Left lung (tissue), 10 donors: ENCODE results near the gene JARID2. TPM values are rescaled to one million over a fixed set of nuclear protein-coding genes. Genes with fewer than 3 reads are reported as not detected.
"Not testable (repeated sequence)": the region's sequence is repeated elsewhere in the genome, so short reads cannot be mapped to it uniquely, and the experiment has no call there.

Source experiments
- ATAC-seq: fragments of 200-7000 bp; cut with Tn5 transposase; one replicate; pipeline ENCODE4 v1.9.1; 2020; ENCODE audit warnings: moderate library complexity
- DNase-seq, 4 donors: peaks; one replicate each; pipeline ENCODE4 v3.0.0-alpha.2; 2013 to 2020
- H3K27ac ChIP-seq, 2 donors: fragments of 200-600 bp; sonication (generic) in 1 of 2; one replicate each; pipeline versions ENCODE4 v1.5.0 to v1.8.0; 2020 to 2021
- H3K27me3 ChIP-seq, 2 donors: fragments of 200-600 bp; sonication (generic) in 1 of 2; one replicate each; pipeline versions ENCODE4 v1.5.0 to v1.8.0; 2020 to 2021
- H3K36me3 ChIP-seq, 2 donors: fragments of 200-600 bp; sonication (generic) in 1 of 2; one replicate each; pipeline versions ENCODE4 v1.5.0 to v1.8.0; 2020 to 2021
- H3K4me1 ChIP-seq, 2 donors: fragments of 200-600 bp; one replicate each; pipeline ENCODE4 v1.8.0; 2021
- H3K4me3 ChIP-seq, 2 donors: fragments of 200-600 bp; sonication (generic) in 1 of 2; one replicate each; pipeline versions ENCODE4 v1.5.0 to v1.8.0; 2020 to 2021; ENCODE audit warnings: mild to moderate bottlenecking in 1 of 2
- H3K9me3 ChIP-seq, 2 donors: fragments of 200-600 bp; sonication (generic) in 1 of 2; one replicate each; pipeline versions ENCODE4 v1.5.0 to v1.8.0; 2020 to 2021
- CTCF ChIP-seq, 2 donors: fragments of 200-600 bp; sonication (generic) in 1 of 2; IDR thresholded peaks; one replicate each; pipeline versions ENCODE4 v1.5.0 to v1.8.0; 2021; ENCODE audit warnings: antibody characterized with exemption in 2 of 2
- intact Hi-C, 2 donors: fragments of 100-400 bp; cut with DNase I; formaldehyde crosslinking; loops; one replicate each; pipeline versions ENCODE4 v1.11.2 to v1.14.2; 2022
- polyA plus RNA-seq, 6 donors: library from polyadenylated mRNA; unstranded; fragments of 120-200 nt; gene quantifications; one replicate each; pipeline ENCODE4 v1.2.1, GENCODE V29; 2013; ENCODE audit not compliant: insufficient read length in 6 of 6
- total RNA-seq, 2 donors: library from RNA; stranded (reverse); fragmentation: NEBNext Ultra II Directional; extraction: Animal tissue kit (Norgen Biotek cat#: 25700); gene quantifications; one replicate each; pipeline ENCODE4 v1.2.1, GENCODE V29; 2021
- donor health status: DM: no; HTN: yes; CAD: no.
- donor health status: DM: no; HTN: no; CAD: no.

JARID2 gene
- total and polyA plus RNA-seq, 8 donors: 10.2 to 19.4 (median 17.8) TPM

- H3K9me3 ChIP-seq: peaks cover 0 to 4% of the 10 kb centered on the region in 2 donors
- peaks cover 0 to 78% of the 10 kb centered on the region in 2 donors for H3K4me1 ChIP-seq
- H3K4me3 ChIP-seq: no peak overlapping the region
- ATAC-seq: no peak
- DNase-seq: no peak
- TF ChIP-seq CTCF (IDR thresholded peaks at IDR 0.05): no peak
- intact Hi-C loops: no loop called here
- peak overlapping the region; percentile 17 to 63 for H3K27ac ChIP-seq
- no peaks in the 10 kb centered on the region for H3K27me3 ChIP-seq
- peaks cover 0 to 4% of the 10 kb centered on the region in 2 donors for H3K36me3 ChIP-seq
Observed at GRCh38 chr6:15538766-15539495, 293.1 kb downstream of the JARID2 start.

- Histone ChIP-seq H3K36me3 (peaks cover 0 to 4% of the 10 kb centered on the region in 2 donors), H3K4me3 (no peak overlapping the region), H3K27me3 (no peaks in the 10 kb centered on the region), H3K9me3 (peaks cover 0 to 11% of the 10 kb centered on the region in 2 donors), H3K4me1 (peaks cover 0 to 73% of the 10 kb centered on the region in 2 donors), H3K27ac (peak overlapping the region; percentile 17 to 63)
- intact Hi-C loops: no loop called here
- no peak for TF ChIP-seq CTCF (IDR thresholded peaks at IDR 0.05)
- ATAC-seq (peak; percentile 79), DNase-seq (peak in 1 of 4 donors; percentile 9)
Observed at GRCh38 chr6:15539722-15540270, 293.9 kb downstream of the JARID2 start.

- H3K27me3 ChIP-seq, DNase-seq, intact Hi-C loops, H3K4me3 ChIP-seq, H3K36me3 ChIP-seq, ATAC-seq: not testable (repeated sequence)
- Histone ChIP-seq H3K9me3 (peaks cover 0 to 11% of the 10 kb centered on the region in 2 donors), H3K27ac (peak overlapping the region in 1 of 2 donors; percentile 77), H3K4me1 (peaks cover 0 to 47% of the 10 kb centered on the region in 2 donors)
Observed at GRCh38 chr6:15543332-15543917, 297.6 kb downstream of the JARID2 start.

- H3K36me3 ChIP-seq: no peaks in the 10 kb centered on the region
- peaks cover 0 to 38% of the 10 kb centered on the region in 2 donors for H3K4me1 ChIP-seq
- peaks cover 0 to 11% of the 10 kb centered on the region in 2 donors for H3K9me3 ChIP-seq
- peak overlapping the region in 1 of 2 donors; percentile 77 for H3K27ac ChIP-seq
- ATAC-seq: no peak
- intact Hi-C loops: no loop called here
- H3K4me3 ChIP-seq: no peak overlapping the region
- DNase-seq: no peak
- TF ChIP-seq CTCF (IDR thresholded peaks at IDR 0.05): no peak
- H3K27me3 ChIP-seq: no peaks in the 10 kb centered on the region
Observed at GRCh38 chr6:15544321-15544900, 298.5 kb downstream of the JARID2 start.

- no peaks in the 10 kb centered on the region for H3K27me3 ChIP-seq
- no peaks in the 10 kb centered on the region for H3K36me3 ChIP-seq
- no peak for ATAC-seq
- no peak overlapping the region for H3K4me3 ChIP-seq
- peaks cover 0 to 11% of the 10 kb centered on the region in 2 donors for H3K9me3 ChIP-seq
- peaks cover 0 to 33% of the 10 kb centered on the region in 2 donors for H3K4me1 ChIP-seq
- intact Hi-C loops: no loop called here
- no peak for TF ChIP-seq CTCF (IDR thresholded peaks at IDR 0.05)
- DNase-seq: no peak
- H3K27ac ChIP-seq: no peak overlapping the region
Observed at GRCh38 chr6:15546591-15546990, 300.7 kb downstream of the JARID2 start.
